ENCODE measurements around the gene PIP4P1.
"Not testable (repeated sequence)": the region's sequence is repeated elsewhere in the genome, so short reads cannot be mapped to it uniquely, and the experiment has no call there.

The PIP4P1 gene

GRCh38 chr14:20472536-20473169 is 11.4 kb upstream of the PIP4P1 start:
- no peak for DNase-seq

- no peak for DNase-seq
These were observed 9.3 kb upstream of the PIP4P1 start for GRCh38 chr14:20470603-20470901.

- DNase-seq, result peak; percentile 46
These were observed 8.8 kb upstream of the PIP4P1 start for GRCh38 chr14:20469890-20470602.

- peak; percentile 84 for DNase-seq
These were observed 8.1 kb upstream of the PIP4P1 start, which contains the start of gene PNP for GRCh38 chr14:20469242-20469889. Gene PNP (plus strand): TSS chr14:20469406. CDS start chr14:20469525, 119 bp downstream.

- no peak for DNase-seq
These were observed 7.6 kb upstream of the PIP4P1 start for GRCh38 chr14:20468764-20469241.

GRCh38 chr14:20460458-20461224 is 593 bp downstream of the PIP4P1 start:
- peak; percentile 46 for DNase-seq

GRCh38 chr14:20458031-20458789 is 3.0 kb downstream of the PIP4P1 start:
- DNase-seq, result no peak

GRCh38 chr14:20456971-20457370 is 4.3 kb downstream of the PIP4P1 start:
- DNase-seq, result no peak

GRCh38 chr14:20455355-20456300 is 5.6 kb downstream of the PIP4P1 start:
- no peak for DNase-seq

GRCh38 chr14:20454516-20455354 is 6.5 kb downstream of the PIP4P1 start, which contains the start of the genes APEX1 and OSGEP:
Gene APEX1 (plus strand): TSS chr14:20455226. CDS start chr14:20455646, 420 bp downstream.
Gene OSGEP (minus strand): TSS chr14:20454812. CDS start chr14:20454683, 129 bp downstream.
- DNase-seq, result peak; percentile 96

- DNase-seq, result not testable (repeated sequence)
These were observed 8.4 kb downstream of the PIP4P1 start for GRCh38 chr14:20452831-20453230.

- DNase-seq, result no peak
These were observed 14.3 kb downstream of the PIP4P1 start for GRCh38 chr14:20446889-20447288.

GRCh38 chr14:20443650-20444049 is 17.6 kb downstream of the PIP4P1 start:
- not testable (repeated sequence) for DNase-seq

GRCh38 chr14:20441461-20441860 is 19.8 kb downstream of the PIP4P1 start:
- no peak for DNase-seq

- DNase-seq, result no peak
These were observed 20.4 kb downstream of the PIP4P1 start for GRCh38 chr14:20440882-20441281.

- DNase-seq, result no peak
These were observed 20.8 kb downstream of the PIP4P1 start for GRCh38 chr14:20440465-20440864.

- no peak for DNase-seq
These were observed 22.6 kb downstream of the PIP4P1 start for GRCh38 chr14:20438664-20439063.

- DNase-seq, result no peak
These were observed 24.9 kb downstream of the PIP4P1 start for GRCh38 chr14:20436363-20436755.

- no peak for DNase-seq
These were observed 25.5 kb downstream of the PIP4P1 start, which contains the start of gene KLHL33 for GRCh38 chr14:20435582-20436362. Gene KLHL33 (minus strand): TSS chr14:20436166. CDS start chr14:20435811, 355 bp downstream.
